Measurements from ENCODE around the gene ZFHX3. TPM values are rescaled to one million over a fixed set of nuclear protein-coding genes. Genes with fewer than 3 reads are reported as not detected.

Gene ZFHX3
- total RNA-seq, 1 experiment from 2014 or later: 0.68 TPM

DNA sequence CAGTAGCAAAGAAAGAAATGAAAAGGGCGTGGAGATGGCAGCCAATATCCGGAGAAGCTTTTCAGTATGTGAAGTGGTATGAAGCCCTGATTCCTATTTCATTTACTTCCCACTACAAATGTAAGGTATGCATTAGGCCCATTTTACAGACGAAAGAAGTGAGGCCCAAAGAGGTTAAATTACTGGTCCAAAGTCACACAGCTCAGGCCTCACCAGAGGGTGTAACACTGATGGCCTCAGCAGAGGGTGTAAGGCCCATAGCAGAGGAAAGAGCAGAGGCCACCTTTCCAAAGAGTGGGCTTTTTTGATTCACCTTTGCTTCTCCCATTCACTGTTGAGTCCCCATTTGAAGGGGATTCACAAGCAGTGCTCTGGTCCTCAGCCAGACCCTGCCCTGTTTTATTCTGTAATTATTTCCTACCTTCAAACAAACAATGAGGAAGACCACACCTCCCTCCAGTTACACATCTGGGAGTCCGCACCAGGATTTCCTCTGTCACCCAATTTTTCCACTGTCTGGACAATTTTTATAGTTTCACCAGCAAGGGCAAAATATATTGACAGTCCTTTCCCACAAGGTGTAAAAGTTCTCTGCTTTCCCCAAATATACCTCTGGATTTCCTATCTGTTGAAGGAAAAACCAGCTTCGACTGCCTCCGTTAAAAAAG is 7.1 kb downstream of the ZFHX3 start:
- DNase-seq (ENCODE audit: low spot score): no peak

DNA sequence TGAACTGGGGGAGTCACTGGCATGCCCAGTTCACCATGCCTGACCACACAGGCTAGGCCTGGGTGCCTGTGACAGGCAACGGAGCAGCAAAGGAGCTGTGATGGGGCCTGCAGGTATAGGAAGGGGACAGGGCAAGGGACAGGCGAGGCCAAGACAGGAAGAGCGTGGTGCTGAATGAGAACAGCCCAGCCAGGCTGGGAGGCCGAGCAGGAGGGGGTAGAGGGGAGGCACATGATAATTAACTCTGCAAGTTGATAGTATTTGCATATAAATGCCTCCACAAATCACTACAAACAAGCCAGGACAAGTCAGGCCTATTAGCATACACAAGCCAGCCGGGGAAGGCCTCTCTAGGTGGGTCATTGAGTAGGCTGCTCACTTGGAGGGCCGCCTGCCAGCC is 7.8 kb downstream of the ZFHX3 start:
- no peak for DNase-seq (ENCODE audit: low spot score)

DNA sequence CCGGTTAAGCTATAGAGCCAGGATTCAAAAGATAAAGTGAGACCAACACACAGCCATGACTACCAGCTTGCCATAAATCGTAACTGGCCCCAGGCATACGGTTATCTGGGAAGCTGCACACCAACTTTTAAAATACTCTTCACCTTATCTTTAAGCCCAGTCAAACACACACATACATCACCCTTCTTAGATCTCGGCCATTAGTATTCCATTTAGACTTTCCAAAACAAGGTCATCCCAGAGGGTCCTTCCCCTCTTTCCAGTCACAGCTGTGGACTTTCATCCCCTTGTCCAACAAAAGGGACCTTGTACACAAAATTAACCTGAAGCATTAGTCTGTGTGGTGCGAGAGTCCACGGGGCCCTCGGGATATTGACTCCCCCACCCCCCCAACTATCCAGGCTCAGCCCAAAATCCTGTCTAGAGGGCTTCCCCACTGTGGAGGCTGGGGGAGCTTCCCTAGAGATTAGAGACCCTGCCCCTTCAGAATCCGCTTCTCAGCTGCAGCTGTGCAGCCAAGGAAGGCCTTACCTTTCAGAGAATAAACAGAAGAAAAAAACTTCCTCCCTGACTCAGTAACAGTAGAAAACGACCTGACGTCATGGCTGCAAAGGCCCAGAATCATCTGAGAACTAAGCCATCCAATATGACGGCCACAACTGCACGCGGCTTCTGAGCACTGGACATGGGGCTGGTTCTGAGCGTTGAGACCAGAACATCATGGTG is 9.9 kb downstream of the ZFHX3 start:
- no peak for DNase-seq (ENCODE audit: low spot score)

DNA sequence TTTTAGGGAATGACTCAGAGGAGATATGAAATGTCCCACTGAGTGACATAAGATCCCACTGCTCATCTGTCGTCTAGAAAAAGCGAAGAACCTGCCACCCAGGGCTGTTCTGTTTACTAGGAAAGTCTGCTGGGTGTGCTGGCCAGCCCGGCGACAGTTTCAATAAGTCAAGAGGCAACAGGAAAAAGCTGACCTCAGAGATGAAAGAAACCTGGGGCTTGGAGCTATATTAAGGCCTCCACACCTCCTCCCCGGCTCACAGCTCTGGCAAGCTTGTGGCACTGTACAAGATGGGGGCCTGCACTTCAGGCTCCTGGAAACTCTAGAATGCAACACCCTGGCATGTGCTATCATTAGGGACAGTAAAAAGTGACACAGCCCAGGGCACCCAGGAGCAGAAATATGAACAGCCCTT is 10.6 kb downstream of the ZFHX3 start:
- DNase-seq (ENCODE audit: low spot score): no peak

DNA sequence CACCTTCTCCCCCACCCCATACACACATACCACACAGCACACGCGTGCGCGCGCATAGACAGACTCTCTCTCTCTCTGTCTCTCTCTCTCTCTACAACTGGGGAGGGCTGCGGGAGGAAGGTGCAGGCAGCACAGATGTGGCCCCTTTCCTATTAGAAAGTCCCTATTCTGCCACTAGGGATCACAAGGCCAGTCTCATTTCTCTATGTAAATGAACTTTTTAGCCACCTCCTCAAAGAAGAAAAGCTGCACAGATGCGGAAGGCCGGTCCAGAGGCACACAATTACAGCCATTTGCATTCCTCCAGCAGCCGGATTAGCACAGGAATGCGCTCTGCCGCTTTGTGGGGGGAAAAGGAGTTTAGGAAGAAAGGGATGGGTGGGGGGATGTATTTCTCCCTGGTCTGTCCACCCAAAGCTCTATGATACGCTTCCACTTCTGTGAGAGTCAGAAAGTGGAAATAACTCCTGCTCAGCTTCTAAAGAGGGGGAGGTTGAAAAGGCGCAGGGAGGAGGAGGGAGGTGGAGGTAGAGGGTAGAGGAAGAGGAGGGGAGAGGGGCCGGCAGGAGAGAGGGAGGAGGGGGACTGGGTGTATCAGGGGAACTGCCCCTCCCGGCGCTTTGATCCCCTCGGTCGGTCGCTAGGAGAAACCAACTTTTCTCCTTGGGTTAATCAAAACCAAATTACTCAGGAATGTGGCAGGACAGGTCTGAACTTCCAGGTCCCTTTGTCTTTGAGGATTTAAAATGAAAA is 11.7 kb downstream of the ZFHX3 start:
- no peak for DNase-seq (ENCODE audit: low spot score)

DNA sequence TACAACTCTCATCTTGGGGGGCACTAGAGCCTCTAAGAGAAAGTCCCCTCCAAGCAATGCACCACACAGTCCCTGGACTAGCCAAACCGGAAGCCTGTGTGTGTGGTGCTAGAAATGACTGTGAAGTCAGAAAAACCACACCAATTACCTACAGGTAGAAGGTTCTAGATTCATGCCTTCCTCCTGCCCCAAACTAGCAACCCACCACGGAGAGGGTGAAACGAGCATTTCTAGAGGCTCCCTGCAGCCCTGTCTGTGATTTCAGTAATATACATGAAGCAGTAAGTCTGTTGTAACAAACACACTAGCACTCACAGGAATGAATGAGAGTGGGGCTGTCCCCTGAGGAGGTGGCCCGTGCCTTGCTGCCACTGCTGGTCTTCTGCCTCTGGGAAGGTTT is 13.6 kb downstream of the ZFHX3 start:
- no peak for DNase-seq (ENCODE audit: low spot score)

DNA sequence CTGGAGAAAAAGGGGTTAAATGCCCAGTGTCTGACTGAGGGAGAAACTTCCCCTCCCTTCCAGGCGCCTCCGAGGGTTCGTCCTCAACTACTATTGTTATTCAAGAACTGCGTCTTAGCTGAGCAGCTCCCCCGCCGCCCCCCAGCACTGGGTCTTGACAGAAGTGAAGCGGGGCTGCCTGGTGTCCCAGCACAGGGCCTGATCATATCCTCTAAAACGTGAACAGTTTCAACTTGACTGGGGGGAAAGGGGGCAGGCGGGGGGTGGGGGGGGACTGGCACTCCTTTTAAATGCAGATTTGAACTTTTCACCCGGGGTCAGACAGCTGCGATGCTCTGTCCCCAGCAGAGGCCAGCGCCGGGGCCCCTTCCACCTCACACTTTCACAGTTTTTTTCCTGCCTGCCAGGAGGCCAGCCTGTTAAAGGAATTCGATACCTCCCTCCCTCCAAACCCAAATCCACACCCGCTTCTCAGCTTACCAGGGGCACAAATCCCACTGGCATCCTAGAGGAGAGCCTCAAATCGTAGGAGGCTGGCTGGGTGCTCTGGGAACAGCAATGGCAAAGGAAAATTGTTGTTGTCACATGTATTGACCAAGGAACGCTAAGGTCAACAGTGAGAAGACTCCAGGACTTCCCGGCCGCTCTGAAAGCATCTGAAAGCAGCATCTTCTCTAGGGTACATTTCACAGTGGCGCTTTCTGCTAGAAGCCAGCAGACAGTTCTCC is 14.5 kb downstream of the ZFHX3 start:
- no peak for DNase-seq (ENCODE audit: low spot score)

DNA sequence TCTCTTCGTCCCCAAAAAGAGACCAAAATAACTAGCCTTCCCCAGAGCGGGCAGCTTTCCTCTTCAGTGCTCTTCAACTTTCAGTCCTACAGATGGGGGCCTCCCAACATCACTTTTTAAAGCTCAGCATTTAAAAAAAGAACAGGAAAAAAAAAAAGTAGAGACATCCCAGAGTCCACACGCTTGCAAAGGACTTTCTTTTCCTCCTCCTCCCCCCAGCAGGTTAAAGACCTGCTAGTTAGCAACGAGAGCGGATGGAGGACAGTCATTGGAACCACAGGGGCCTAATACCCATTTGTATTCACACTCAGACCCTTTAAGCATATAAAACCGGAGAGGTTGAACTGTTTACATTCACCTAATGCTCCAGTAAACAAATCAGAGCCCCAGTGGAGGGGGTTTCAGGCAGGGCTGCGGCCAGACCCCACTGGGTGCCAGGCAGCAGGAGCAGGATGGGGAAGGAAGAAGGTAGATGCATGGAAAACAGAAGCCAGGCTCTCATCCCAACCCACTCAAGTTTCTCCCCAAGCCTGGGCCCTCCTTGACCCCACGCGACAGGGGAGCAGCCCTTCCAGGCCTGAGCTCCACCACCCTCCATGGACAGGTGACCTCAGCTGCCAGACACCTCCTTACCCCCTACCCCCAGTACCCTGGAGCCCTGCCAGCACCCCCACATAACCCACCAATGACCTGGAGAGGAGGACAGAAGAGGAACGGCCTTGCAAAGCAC is 15.2 kb downstream of the ZFHX3 start:
- no peak for DNase-seq (ENCODE audit: low spot score)

DNA sequence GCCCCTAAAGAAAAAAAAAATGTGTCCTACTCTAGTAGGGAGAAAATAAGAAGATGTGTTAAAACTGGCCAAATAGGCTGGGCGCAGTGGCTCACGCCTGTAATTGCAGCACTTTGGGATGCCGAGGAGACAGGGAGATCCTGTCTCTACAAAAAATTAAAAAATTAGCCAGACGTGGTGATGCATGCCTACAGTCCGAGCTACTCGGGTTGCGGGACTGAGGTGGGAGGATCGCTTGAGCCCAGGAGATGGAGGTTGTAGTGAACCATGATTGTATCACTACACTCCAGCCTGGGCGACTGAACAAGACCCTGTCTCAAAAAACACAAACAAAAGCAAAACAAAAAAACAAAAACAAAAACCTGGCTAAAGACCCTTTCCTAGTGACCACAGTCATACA is 15.9 kb downstream of the ZFHX3 start:
- no peak for DNase-seq (ENCODE audit: low spot score)

DNA sequence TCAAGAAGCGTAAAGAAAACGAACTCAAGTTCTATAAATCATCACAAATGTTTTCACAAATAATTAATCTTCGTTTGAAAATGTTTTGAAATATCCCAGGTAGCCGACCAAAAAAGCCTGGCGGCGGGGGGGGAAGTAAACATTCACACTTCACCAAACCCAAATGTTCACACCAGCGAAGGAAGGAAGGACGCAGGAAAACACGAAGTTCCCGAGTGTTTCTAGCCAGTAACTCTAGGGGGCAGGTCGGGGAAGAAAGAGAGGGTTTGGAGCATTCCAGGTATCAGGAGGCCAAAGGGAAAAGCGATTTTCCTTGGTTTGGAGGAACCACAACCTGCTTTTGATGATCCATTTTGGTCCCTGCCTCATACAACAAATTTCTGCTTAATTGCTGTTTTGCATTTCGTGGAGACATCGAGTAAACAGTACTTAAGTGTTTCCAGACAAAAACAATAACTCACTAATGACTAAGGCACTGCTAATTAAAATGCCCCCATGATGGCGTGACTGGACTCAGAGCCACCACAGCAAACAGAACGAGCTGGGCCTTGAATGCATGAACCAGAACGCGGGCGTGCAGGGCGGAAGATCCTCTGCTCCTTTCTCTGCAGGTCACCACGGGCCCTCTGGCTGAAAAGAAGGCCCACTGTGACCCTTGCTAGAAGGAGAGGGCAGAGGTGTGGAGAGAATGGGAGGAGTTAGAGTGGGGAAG is 16.6 kb downstream of the ZFHX3 start:
- DNase-seq (ENCODE audit: low spot score): peak; percentile 47

DNA sequence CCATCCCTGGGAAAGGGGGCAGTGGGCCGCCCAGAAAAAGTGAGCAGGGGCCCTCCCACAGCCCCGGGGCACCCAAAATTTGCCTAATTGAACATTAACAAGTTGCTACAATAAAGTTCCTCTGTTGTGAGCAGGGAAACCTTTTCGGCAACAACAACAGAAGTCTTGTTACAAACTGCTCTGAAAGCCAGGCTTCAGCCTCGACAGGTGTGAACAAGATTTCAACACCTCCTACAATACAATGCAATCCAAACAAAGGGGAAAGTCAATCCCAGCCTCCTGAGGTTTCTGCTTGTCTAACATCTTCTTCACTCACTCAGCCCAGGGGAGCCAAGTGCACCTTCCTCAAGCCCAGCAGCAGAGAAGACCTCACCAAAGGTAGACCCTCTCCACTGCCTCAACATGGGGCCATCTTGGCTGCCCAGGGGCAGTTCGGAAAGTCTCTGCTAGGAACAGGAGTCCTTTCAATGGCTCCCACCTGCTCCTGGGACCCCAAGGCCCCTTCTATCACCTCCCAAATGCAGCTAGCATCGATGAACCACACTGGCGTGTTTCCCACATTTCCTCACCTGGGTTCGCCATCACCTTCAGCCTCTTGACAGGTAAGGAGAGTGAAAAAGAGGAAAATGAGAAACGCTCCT is 19.1 kb downstream of the ZFHX3 start:
- DNase-seq (ENCODE audit: low spot score): no peak

DNA sequence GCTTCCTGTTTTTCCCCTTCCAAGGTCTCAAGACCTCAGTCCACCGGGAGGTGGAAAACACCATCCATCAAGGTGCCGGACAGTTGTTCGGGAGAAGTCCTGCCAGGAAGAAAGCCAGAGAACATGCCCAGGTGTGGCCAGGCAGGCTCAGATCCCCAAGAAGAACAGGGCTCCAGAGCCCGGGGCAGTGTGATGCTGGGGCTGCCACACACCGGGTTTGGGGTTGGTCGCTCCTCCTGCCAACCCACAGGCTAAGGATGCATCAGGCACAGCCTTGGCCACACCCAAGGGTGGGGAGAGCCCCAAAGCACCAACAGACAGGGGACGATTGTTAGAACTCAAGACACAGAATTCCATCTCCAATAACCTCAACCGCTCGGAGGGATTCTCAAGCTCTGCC is 19.7 kb downstream of the ZFHX3 start:
- DNase-seq (ENCODE audit: low spot score): no peak

DNA sequence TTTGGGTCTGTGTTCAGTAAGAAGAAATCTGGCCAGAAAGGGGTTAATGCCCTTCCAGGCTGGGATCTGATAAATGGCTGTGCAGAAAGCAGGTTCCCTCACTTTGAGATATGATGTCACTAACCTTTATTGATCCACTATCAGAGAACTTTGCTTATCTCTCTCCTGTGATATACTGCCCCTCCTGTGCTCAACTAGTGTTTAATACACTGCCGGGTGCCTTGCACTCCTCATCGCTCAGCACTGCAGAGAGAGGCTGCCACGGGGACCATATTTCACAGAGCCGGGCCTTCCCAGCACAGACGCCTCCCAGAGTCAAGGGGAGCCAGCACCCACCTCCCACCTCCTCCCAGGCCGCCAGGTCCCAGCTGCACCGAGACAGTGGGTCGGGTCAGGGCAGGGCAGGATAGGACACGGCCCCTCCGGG is 20.2 kb downstream of the ZFHX3 start:
- DNase-seq (ENCODE audit: low spot score): no peak

DNA sequence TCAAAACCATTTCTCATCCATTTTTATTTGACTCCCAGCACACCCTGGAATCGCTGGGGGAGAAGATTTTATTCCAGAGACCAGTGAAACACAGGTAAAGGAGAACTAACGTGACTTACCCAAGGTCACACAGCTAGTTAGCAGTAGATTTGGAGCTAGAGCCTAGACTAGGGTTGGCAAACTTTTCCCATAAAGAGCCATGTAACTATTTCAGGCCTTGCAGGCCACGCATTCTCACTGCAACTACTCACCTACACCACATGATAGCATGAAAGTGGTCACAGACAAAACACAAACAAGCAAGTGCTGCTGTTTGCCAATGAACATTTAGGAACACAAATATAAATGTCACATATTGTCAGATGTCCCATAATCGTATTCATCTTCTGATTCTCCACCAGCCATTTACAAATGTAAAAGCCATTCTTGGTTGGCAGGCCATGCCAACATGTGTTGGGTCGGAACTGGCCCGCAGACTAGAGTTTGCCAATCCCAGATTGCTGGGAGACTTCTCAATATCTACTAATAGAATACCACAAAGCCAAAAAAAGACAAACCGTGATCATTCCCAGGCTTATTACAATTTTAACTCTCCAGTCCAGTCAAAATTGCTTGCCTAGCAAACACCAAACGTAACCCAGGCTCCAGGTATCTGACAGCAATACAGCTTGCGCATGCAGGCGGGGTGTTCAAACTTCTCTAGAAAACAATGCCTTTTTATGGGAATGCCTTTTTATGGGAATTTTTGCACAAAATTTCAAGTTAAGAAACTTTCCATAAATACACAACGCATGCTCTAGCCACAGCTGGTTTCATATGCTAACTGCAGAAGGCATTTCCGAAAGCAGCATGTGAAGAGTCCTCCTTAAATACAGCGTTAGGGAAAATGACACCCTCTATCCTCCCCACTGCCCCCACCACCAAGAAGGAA is 20.9 kb downstream of the ZFHX3 start:
- DNase-seq (ENCODE audit: low spot score): no peak

DNA sequence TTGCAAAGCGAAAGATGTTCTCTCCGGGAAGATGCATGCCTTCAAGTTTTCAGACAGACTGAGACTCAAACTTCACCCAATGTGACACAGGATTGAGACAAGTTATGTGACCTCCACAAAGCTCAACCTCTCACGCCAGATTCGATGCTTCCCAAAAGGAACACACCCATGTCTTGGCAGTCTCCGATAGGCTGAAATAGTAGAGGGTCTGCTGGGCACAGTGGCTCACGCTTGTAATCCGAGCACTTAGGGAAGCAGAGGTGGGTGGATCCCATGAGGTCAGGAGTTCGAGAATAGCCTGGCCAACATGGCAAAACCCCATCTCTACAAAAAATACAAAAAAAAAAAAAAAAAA is 22.1 kb downstream of the ZFHX3 start:
- DNase-seq (ENCODE audit: low spot score): no peak

DNA sequence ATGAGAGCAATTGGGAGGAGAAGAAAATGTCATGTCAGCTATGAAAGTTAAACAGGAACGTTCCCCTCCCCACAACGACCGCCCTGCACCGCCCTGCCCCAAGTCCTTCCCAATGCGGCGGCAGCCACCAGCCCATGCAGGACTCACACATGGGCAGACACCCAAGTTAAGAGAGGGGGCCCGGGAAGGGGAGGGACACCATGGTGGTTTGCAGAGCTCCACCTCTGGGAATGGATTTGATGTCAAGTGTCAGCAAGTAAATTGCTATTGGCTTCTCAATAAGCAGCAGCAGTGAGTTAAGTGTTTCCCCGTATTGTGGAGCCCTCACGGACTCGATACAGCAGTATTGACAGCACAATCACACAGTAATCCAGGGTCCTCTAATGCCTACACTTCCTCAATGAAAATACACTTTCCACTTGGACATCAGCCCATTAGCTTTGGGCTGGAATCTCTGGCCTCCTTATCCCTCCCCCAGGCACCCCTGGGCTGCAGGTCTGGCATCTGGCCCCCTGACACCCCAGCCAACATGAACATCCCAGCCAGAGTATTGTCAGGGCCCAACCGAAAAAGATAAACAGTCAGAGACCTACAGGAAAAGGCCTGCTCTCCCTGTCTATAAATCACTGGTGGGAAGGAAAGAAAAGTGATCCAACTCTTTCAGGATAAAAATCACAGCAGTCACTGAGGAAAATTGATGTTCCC is 22.6 kb downstream of the ZFHX3 start:
- DNase-seq (ENCODE audit: low spot score): no peak

DNA sequence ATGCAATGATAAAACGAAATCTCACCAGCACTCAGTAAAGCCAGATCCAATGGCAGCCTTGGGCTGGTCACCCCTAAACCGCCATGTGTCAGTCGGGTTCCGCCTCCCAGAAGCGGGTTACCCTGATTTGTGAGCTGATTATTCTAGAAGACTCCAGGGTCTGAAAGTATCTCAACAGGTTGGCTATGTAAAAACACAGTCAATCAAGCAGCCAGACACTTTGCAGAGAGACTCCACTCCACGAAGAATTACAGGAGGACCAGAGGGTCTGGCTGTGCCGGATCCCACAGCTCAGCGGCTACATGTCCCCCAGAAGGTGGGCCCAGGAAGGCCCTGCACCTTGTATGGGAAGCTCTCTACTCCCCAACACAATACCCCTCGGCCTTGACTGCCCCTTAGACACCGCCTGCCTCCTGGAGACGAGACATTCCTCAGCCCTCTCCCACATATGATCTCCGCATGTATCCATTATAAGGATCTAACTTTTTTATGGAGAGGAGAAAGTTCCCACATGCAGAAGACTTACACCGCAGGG is 23.3 kb downstream of the ZFHX3 start:
- DNase-seq (ENCODE audit: low spot score): no peak

Measured in H4 (cell line).